ENCODE results near the gene CLCN4. TPM values are rescaled to one million over a fixed set of nuclear protein-coding genes. Genes with fewer than 3 reads are reported as not detected.

CLCN4 gene
- total RNA-seq, 4 donors from 2014 or later = 72.5 to 307 (median 84.4) TPM

GRCh38 chrX:10146346-10146745 lies 10.4 kb upstream of the CLCN4 start:
- DNase-seq (peak in 1 of 2 donors; percentile 35), ATAC-seq (peak; percentile 72 to 86)
- no peak overlapping the region for H3K27ac ChIP-seq
- intact Hi-C loops (cut with DNase I; ENCODE audit: low total_unique reads) (no loop called here), in situ Hi-C loops (cut with MboI; ENCODE audit: low sequenced_read_pairs in 4 of 4) (no loop called here)
- no peak for TF ChIP-seq CTCF (IDR thresholded peaks at IDR 0.05 in 4 of 5, conservative IDR thresholded peaks at IDR 0.05 in 1 of 5)
- TF ChIP-seq POLR2A (IDR thresholded peaks at IDR 0.05) = no peak
- no peaks in the 10 kb centered on the region for H3K36me3 ChIP-seq
- H3K27me3 ChIP-seq = no peaks in the 10 kb centered on the region
- H3K4me3 ChIP-seq = no peak overlapping the region
- no peaks in the 10 kb centered on the region for H3K9me3 ChIP-seq
- no peaks in the 10 kb centered on the region for H3K4me1 ChIP-seq

- Histone ChIP-seq H3K27ac (no peak overlapping the region), H3K4me1 (peaks cover 0 to 4% of the 10 kb centered on the region in 2 donors), H3K36me3 (no peaks in the 10 kb centered on the region), H3K9me3 (no peaks in the 10 kb centered on the region), H3K27me3 (no peaks in the 10 kb centered on the region), H3K4me3 (no peak overlapping the region)
- intact Hi-C loops (cut with DNase I; ENCODE audit: low total_unique reads) (no loop called here), in situ Hi-C loops (cut with MboI; ENCODE audit: low sequenced_read_pairs in 4 of 4) (no loop called here)
- DNase-seq (no peak), ATAC-seq (no peak)
- TF ChIP-seq POLR2A (IDR thresholded peaks at IDR 0.05) (no peak), CTCF (IDR thresholded peaks at IDR 0.05 in 4 of 5, conservative IDR thresholded peaks at IDR 0.05 in 1 of 5) (no peak)
Observed at GRCh38 chrX:10152086-10152485, 4.7 kb upstream of the CLCN4 start.

- no peaks in the 10 kb centered on the region for H3K9me3 ChIP-seq
- in situ Hi-C loops (cut with MboI; ENCODE audit: low sequenced_read_pairs in 4 of 4) = no loop called here
- no peaks in the 10 kb centered on the region for H3K36me3 ChIP-seq
- DNase-seq (no peak), ATAC-seq (no peak)
- TF ChIP-seq CTCF (IDR thresholded peaks at IDR 0.05 in 4 of 5, conservative IDR thresholded peaks at IDR 0.05 in 1 of 5) = no peak
- no peak for TF ChIP-seq POLR2A (IDR thresholded peaks at IDR 0.05)
- H3K27ac ChIP-seq = peak overlapping the region in 1 of 4 donors; percentile 92
- H3K4me3 ChIP-seq = no peak overlapping the region
- intact Hi-C loops (cut with DNase I; ENCODE audit: low total_unique reads) = no loop called here
- no peaks in the 10 kb centered on the region for H3K27me3 ChIP-seq
- H3K4me1 ChIP-seq = peaks cover 4 to 14% of the 10 kb centered on the region in 2 donors
Observed at GRCh38 chrX:10155137-10155536, 1.6 kb upstream of the CLCN4 start.

GRCh38 chrX:10157032-10157341 lies 212 bp downstream of the CLCN4 start:
- TF ChIP-seq CTCF (IDR thresholded peaks at IDR 0.05 in 4 of 5, conservative IDR thresholded peaks at IDR 0.05 in 1 of 5) (no peak), POLR2A (IDR thresholded peaks at IDR 0.05) (peak; percentile 20 to 63)
- Histone ChIP-seq H3K9me3 (no peaks in the 10 kb centered on the region), H3K4me1 (peaks cover 4 to 21% of the 10 kb centered on the region in 2 donors), H3K4me3 (peak overlapping the region; percentile 35 to 58 (median 54)), H3K27me3 (no peaks in the 10 kb centered on the region), H3K27ac (peak overlapping the region; percentile 79 to 92 (median 88)), H3K36me3 (no peaks in the 10 kb centered on the region)
- DNase-seq = no peak
- in situ Hi-C loops (cut with MboI; ENCODE audit: low sequenced_read_pairs in 4 of 4) (no loop called here), intact Hi-C loops (cut with DNase I; ENCODE audit: low total_unique reads) (no loop called here)
- no peak for ATAC-seq

GRCh38 chrX:10157543-10157942 lies 768 bp downstream of the CLCN4 start:
- Histone ChIP-seq H3K36me3 (no peaks in the 10 kb centered on the region), H3K4me1 (peaks cover 4 to 21% of the 10 kb centered on the region in 2 donors), H3K9me3 (no peaks in the 10 kb centered on the region), H3K27ac (peak overlapping the region; percentile 79 to 92 (median 88)), H3K4me3 (peak overlapping the region; percentile 35 to 58 (median 54)), H3K27me3 (no peaks in the 10 kb centered on the region)
- no peak for DNase-seq
- ATAC-seq = no peak
- TF ChIP-seq CTCF (IDR thresholded peaks at IDR 0.05 in 4 of 5, conservative IDR thresholded peaks at IDR 0.05 in 1 of 5) (no peak), POLR2A (IDR thresholded peaks at IDR 0.05) (no peak)
- intact Hi-C loops (cut with DNase I; ENCODE audit: low total_unique reads) (no loop called here), in situ Hi-C loops (cut with MboI; ENCODE audit: low sequenced_read_pairs in 4 of 4) (no loop called here)
